ENCODE results near the gene ANAPC5. TPM values are rescaled to one million over a fixed set of nuclear protein-coding genes. Genes with fewer than 3 reads are reported as not detected.

The ANAPC5 gene
- total and polyA plus RNA-seq, 2 donors (not counting 1 experiment from before 2014, with no cell fraction given), result 113 to 149 TPM

- TF ChIP-seq, protein P1, sequence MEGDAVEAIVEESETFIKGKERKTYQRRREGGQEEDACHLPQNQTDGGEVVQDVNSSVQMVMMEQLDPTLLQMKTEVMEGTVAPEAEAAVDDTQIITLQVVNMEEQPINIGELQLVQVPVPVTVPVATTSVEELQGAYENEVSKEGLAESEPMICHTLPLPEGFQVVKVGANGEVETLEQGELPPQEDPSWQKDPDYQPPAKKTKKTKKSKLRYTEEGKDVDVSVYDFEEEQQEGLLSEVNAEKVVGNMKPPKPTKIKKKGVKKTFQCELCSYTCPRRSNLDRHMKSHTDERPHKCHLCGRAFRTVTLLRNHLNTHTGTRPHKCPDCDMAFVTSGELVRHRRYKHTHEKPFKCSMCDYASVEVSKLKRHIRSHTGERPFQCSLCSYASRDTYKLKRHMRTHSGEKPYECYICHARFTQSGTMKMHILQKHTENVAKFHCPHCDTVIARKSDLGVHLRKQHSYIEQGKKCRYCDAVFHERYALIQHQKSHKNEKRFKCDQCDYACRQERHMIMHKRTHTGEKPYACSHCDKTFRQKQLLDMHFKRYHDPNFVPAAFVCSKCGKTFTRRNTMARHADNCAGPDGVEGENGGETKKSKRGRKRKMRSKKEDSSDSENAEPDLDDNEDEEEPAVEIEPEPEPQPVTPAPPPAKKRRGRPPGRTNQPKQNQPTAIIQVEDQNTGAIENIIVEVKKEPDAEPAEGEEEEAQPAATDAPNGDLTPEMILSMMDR (conservative IDR thresholded peaks at IDR 0.05 in 1 of 2, IDR thresholded peaks at IDR 0.05 in 1 of 2; ENCODE audit: low read depth in 1 of 2, low read length in 2 of 2), result no peak
- no peak for TF ChIP-seq EZH2 (IDR thresholded peaks at IDR 0.05; ENCODE audit: low read length, missing control alignments)
- Histone ChIP-seq H3K79me2 (ENCODE audit: control insufficient read depth, insufficient read depth, low read length) (no peaks in the 10 kb centered on the region), H3K27me3 (ENCODE audit: control insufficient read depth, insufficient read depth, low read length) (no peaks in the 10 kb centered on the region), H3K4me3 (replicated peaks in 1 of 4; ENCODE audit: control extremely low read depth in 1 of 4, insufficient read depth in 1 of 4, low read depth in 3 of 4, low read length in 4 of 4) (no peak overlapping the region), H3K36me3 (ENCODE audit: control insufficient read depth, insufficient read depth, low read length) (peaks cover 9% of the 10 kb centered on the region), H3K27ac (ENCODE audit: insufficient read depth, low read length) (no peak overlapping the region), H4K20me1 (ENCODE audit: control insufficient read depth, extremely low read depth, insufficient read depth, low read length) (no peaks in the 10 kb centered on the region), H3K9me3 (ENCODE audit: control insufficient read depth, insufficient read depth, low read depth, low read length) (no peaks in the 10 kb centered on the region), H2AFZ (ENCODE audit: low read length) (no peak overlapping the region), H3K4me1 (ENCODE audit: control insufficient read depth, extremely low read depth, insufficient read depth, low read length) (no peaks in the 10 kb centered on the region), H3K4me2 (ENCODE audit: extremely low read depth, insufficient read depth, low read length) (no peak overlapping the region), H3K9ac (ENCODE audit: insufficient read depth, low read length) (no peak overlapping the region)
- no peak for DNase-seq (ENCODE audit: low read depth in 2 of 2)
Observed at GRCh38 chr12:121261398-121261797, 90.8 kb downstream of the ANAPC5 start.

GRCh38 chr12:121260091-121260490 is 92.1 kb downstream of the ANAPC5 start:
- no peaks in the 10 kb centered on the region for H4K20me1 ChIP-seq (ENCODE audit: control insufficient read depth, extremely low read depth, insufficient read depth, low read length)
- no peak overlapping the region for H3K4me3 ChIP-seq (replicated peaks in 1 of 4; ENCODE audit: control extremely low read depth in 1 of 4, insufficient read depth in 1 of 4, low read depth in 3 of 4, low read length in 4 of 4)
- no peaks in the 10 kb centered on the region for H3K4me1 ChIP-seq (ENCODE audit: control insufficient read depth, extremely low read depth, insufficient read depth, low read length)
- H3K9ac ChIP-seq (ENCODE audit: insufficient read depth, low read length), result no peak overlapping the region
- peaks cover 11% of the 10 kb centered on the region for H3K36me3 ChIP-seq (ENCODE audit: control insufficient read depth, insufficient read depth, low read length)
- H3K9me3 ChIP-seq (ENCODE audit: control insufficient read depth, insufficient read depth, low read depth, low read length), result no peaks in the 10 kb centered on the region
- no peak overlapping the region for H3K4me2 ChIP-seq (ENCODE audit: extremely low read depth, insufficient read depth, low read length)
- no peak overlapping the region for H3K27ac ChIP-seq (ENCODE audit: insufficient read depth, low read length)
- H3K27me3 ChIP-seq (ENCODE audit: control insufficient read depth, insufficient read depth, low read length), result no peaks in the 10 kb centered on the region
- H3K79me2 ChIP-seq (ENCODE audit: control insufficient read depth, insufficient read depth, low read length), result no peaks in the 10 kb centered on the region
- no peak for DNase-seq (ENCODE audit: low read depth in 2 of 2)
- TF ChIP-seq EZH2 (IDR thresholded peaks at IDR 0.05; ENCODE audit: low read length, missing control alignments), result no peak
- TF ChIP-seq, protein P1 (conservative IDR thresholded peaks at IDR 0.05 in 1 of 2, IDR thresholded peaks at IDR 0.05 in 1 of 2; ENCODE audit: low read depth in 1 of 2, low read length in 2 of 2), result no peak
- H2AFZ ChIP-seq (ENCODE audit: low read length), result no peak overlapping the region

GRCh38 chr12:121259074-121259473 is 93.1 kb downstream of the ANAPC5 start:
- TF ChIP-seq EZH2 (IDR thresholded peaks at IDR 0.05; ENCODE audit: low read length, missing control alignments), result no peak
- TF ChIP-seq, protein P1 (conservative IDR thresholded peaks at IDR 0.05 in 1 of 2, IDR thresholded peaks at IDR 0.05 in 1 of 2; ENCODE audit: low read depth in 1 of 2, low read length in 2 of 2), result no peak
- no peaks in the 10 kb centered on the region for H3K27me3 ChIP-seq (ENCODE audit: control insufficient read depth, insufficient read depth, low read length)
- H3K79me2 ChIP-seq (ENCODE audit: control insufficient read depth, insufficient read depth, low read length), result no peaks in the 10 kb centered on the region
- no peak for DNase-seq (ENCODE audit: low read depth in 2 of 2)
- no peak overlapping the region for H3K27ac ChIP-seq (ENCODE audit: insufficient read depth, low read length)
- no peaks in the 10 kb centered on the region for H3K9me3 ChIP-seq (ENCODE audit: control insufficient read depth, insufficient read depth, low read depth, low read length)
- no peaks in the 10 kb centered on the region for H3K4me1 ChIP-seq (ENCODE audit: control insufficient read depth, extremely low read depth, insufficient read depth, low read length)
- H3K4me3 ChIP-seq (replicated peaks in 1 of 4; ENCODE audit: control extremely low read depth in 1 of 4, insufficient read depth in 1 of 4, low read depth in 3 of 4, low read length in 4 of 4), result no peak overlapping the region
- H3K4me2 ChIP-seq (ENCODE audit: extremely low read depth, insufficient read depth, low read length), result no peak overlapping the region
- no peak overlapping the region for H3K9ac ChIP-seq (ENCODE audit: insufficient read depth, low read length)
- no peaks in the 10 kb centered on the region for H4K20me1 ChIP-seq (ENCODE audit: control insufficient read depth, extremely low read depth, insufficient read depth, low read length)
- no peak overlapping the region for H2AFZ ChIP-seq (ENCODE audit: low read length)
- H3K36me3 ChIP-seq (ENCODE audit: control insufficient read depth, insufficient read depth, low read length), result peaks cover 11% of the 10 kb centered on the region

Other genes starting within 250 kb of the ANAPC5 start
- gene P2RX7, start 219.5 kb downstream of the ANAPC5 start, total RNA-seq, result 16.7 and 17.2 TPM in 2 replicates
- 1.9 and 2.7 TPM in 2 replicates for gene P2RX7, start 219.5 kb downstream of the ANAPC5 start, polyA plus RNA-seq
- gene P2RX4, start 142.3 kb downstream of the ANAPC5 start, total RNA-seq, result 27.7 and 59.8 TPM in 2 replicates
- gene P2RX4, start 142.3 kb downstream of the ANAPC5 start, polyA plus RNA-seq, result 27.2 and 39.0 TPM in 2 replicates
- gene CAMKK2, start 55.7 kb downstream of the ANAPC5 start, total RNA-seq, result 13.1 and 19.3 TPM in 2 replicates
- 23.1 and 26.4 TPM in 2 replicates for gene CAMKK2, start 55.7 kb downstream of the ANAPC5 start, polyA plus RNA-seq
- 49.1 and 79.4 TPM in 2 replicates for gene RNF34, start 47.7 kb upstream of the ANAPC5 start, total RNA-seq
- gene RNF34, start 47.7 kb upstream of the ANAPC5 start, polyA plus RNA-seq, result 33.9 and 42.9 TPM in 2 replicates
- gene KDM2B, start 228.6 kb upstream of the ANAPC5 start, total RNA-seq, result 13.1 and 21.6 TPM in 2 replicates
- 9.8 and 18.7 TPM in 2 replicates for gene KDM2B, start 228.6 kb upstream of the ANAPC5 start, polyA plus RNA-seq